ENCODE measurements around the gene MYOG.

Gene MYOG

DNA sequence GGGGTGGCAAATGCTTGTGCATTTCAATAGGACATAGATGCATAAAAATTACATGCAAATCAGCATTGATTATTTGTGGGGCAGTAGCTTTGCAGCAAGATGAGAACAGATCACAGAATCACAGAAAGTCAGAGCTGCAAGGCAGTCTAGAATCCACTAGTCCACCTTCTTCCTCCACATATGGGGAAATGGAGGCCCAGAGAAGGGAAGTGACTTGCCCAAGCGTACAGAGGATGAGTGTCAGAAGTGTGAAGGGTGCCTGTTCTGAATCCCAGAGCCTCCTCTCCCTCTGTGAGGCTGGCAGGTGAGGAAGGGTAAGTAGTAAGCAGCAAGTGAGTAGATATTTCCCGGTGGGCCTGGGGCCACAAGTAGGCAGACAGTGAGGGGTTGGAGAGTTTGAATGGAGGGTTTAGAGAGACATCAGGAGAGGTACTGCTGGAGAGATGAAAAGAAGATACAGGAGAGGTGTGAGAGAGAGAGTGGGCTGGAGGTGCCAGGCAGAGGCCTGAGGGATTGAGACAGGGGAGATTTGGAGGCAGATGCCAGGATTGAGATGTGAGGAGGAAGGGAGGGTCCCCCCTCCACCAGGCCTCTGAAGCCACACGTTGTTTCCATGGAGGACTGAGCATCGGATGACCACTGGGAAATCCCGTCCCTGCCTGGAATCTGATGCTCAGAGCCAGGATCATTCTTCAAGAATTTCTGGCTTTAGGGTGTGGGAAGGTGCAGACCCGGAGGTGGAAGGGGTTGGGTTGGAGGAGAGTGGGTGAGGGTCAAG, 4.8 kb upstream of the MYOG start:
- DNase-seq, result no peak

DNA sequence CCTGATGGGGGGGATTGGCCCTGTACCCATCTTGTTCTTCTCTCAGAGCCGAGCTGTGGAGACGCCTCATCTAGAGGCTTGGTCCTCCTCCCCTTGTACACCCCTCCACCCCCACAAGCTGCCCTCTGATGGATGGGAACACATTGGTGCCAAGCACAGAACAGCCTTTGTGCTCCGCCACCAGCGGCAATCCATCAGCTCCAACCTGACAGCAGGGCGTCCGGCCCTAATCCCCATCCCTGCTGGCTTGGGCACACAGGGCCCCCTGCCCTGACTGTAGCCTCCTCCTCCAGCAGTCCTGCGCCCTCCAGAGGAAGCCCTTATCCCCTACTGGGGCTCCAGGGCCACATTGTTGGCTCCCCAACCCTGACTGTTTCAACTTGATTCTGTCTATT, 3.8 kb upstream of the MYOG start:
- DNase-seq, result no peak

DNA sequence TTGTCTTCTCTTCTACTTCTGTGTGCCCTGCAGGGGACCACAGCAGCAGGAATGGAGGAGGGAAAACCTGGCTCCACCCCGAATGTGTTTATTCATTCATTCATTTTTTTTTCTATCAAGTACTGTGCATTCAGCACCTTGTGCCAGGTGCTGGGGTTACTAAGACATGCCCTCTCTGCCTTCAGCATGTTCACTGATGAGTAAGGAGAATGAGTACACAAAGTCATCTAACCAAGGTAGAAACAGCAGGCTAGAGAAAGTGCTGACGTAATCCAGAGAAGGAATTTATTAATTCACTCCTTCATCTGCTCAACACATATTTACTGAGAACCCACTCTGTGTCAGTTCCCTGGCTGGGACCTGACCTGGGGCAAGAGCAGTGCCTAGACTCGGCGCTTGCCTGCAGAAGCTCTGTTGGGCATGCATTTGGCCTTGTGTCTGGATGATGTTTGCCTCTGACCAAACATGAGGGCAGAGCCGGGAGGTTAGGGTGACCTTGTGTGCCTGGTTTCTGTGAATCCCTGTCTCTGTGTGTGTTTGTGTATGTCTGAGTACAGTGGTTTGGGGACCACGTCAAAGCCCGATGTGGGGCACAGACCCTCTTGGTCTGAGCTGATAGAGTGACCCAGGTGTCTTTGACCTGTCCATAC, 3.3 kb upstream of the MYOG start:
- DNase-seq, result no peak

DNA sequence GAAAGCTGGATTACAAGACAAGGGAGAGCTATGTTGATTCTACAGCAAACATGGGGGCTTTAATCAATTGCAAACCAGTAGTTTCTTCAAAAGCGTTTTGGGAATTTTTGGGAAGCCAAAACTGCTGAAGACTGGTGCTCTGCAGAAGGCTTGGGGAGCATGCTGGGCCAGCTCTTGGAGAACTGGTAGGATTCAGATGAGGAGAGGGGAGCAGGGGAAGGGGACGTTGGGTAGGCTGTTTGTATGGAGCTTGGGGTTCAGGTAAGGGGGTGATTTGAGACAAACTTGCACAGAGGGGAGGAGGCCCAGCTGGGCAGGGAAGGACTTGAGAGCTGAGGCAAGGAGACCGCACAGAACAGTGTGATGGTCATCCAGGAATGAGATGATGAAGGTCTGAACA, 2.6 kb upstream of the MYOG start:
- no peak for DNase-seq

DNA sequence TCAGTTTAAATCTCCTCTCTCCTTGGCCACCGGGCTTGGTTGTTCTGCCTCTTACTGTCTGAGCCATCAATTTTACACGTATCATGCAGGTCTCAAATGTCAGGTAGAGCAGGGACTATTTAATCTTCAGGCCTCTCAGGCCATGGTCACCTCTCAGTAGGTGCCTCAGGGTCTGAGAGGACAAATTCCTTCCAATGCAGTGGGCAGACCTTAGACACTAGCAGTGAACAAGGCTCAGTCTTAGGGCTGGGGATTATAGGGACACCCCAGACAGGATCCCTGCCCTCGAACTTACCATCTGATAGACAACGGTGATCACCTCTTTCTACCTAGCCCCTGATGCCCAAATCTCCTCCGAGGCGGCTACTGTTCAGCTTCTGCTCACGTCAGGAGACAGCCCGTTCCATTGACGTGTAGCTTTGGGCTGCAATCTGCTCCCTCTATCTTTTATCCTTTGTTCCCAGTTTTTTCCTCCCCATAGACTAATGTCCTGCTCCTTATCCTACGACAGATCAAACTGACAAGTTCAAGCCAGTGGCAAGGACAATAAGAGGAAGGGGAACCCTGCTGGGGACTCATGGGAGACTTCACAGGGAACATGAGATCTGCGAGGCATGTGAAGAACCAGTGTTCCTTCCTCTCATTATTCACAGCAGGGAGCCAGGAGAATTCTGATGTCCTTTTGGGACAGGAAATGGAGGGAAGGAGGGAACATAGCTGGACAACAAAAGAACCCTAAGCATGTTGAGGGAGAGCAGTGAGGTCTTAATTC, 1.4 kb upstream of the MYOG start:
- no peak for DNase-seq

DNA sequence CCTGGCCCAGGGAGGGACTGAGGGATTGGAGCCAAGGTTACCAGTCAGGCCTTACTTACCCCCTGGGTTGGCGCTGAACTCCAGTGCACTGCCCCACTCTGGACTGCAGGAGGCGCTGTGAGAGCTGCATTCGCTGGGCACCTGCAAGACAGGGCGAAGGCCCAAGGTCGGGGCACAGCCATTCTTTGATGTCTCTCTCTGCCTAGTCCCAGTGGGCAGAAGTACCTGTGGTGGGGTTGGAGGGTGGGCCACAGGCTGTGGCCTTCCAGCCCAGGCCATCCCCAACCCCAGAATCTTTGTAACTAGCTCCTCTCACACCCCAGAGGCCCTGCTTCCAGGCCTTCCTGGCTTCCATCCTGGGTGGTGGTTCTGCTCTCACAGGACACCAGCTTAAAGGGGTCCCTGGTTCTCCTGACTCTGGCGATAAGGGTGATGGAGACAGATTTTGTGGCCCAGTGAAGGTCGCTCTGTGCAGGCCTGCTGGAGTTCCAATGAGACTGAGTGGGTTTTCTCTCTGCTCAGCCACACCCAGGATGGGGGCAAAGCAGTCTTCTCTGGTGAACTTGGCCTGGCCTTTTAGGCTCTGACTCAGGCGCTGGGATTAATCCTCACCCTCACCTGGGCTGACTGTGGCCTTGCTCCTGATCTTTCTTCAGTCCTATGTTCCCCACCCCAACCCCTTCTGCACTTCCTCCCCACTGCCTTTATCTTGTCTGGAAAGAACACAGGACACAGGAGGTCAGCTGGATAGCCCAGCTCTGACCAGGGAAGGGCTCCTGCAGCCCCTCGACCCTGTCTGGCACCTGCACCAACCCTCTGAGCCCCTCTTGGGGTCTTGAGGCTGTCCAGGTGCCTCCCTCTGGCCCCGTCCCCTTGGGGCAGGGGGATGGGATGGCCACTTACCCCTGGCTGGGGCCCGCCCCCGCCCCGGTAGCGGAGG, 954 bp downstream of the MYOG start:
- DNase-seq, result no peak

DNA sequence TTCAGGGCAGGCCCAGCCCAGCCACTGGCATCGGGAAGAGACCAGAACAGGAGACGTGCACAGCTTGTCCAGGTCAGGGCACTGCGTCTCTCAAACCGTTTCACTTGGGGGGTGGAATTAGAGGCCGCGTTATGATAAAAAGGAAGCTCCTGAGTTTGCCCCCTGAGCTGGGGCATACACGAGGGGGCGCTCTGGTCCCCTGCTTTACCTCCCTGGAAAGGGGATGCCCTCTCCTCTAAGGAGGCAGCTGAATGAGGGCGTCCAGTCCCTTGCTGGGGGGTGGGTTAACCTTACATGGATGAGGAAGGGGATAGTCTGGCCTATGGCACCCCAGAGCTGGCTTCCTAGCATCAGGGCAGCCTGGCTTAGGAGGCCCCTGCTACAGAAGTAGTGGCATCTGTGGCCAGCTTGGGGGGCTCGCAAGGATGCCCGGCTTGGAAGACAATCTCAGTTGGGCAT, 2.3 kb downstream of the MYOG start:
- DNase-seq, result no peak

DNA sequence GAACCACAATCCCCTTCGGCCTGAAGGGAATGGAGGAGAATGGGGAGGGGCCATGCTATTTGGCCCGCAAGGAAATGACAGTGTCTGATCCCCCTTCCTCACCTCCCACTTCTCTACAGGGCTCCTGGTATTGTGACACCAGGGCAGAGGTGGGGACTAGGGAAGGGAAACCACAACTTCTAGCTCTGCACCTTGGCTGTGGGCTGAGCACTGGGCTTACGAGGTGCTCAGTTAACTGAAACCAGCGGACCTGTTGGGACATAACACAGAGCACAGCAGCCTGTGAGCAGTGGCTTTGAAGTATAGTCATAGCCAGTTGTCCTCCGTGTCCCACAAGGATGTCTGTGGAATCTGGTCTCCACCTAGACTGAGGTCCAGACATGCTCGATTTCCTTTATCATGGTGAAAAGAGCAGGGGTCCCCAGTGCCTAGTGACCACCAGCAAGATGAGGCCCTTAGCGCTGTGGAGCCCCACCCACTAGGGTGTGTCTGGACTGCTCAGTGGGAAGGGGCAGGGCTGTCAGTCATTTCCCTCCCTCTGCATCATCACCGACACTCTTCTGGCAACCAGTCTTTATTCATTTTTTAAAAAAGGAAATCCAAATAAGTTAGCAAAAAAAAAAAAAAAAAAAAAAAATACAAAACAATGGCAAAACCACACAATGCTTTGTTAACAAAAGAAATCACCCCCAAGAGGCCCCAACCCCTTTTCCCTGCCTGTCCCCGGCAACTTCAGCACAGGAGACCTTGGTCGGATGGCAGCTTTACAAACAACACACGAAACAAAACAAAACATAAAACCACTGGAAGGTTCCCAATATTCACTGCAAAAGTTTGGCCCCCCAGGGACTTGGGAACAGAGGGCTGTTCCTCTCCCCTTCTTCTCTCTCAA, 3.0 kb downstream of the MYOG start:
- DNase-seq, result no peak

DNA sequence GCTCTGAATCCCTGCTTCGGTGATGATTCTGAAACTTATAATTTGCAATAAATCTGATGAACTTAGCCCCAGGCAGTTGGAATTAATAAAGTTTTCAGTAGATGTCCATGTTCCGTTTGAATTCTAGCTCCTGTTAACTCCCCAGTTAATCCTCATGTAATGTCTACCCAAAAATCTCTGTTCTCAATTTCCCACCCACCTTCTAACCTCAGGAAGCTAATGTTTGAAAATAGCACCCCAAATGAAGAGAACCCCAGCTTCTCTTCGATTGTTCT, 3.6 kb downstream of the MYOG start:
- no peak for DNase-seq

DNA sequence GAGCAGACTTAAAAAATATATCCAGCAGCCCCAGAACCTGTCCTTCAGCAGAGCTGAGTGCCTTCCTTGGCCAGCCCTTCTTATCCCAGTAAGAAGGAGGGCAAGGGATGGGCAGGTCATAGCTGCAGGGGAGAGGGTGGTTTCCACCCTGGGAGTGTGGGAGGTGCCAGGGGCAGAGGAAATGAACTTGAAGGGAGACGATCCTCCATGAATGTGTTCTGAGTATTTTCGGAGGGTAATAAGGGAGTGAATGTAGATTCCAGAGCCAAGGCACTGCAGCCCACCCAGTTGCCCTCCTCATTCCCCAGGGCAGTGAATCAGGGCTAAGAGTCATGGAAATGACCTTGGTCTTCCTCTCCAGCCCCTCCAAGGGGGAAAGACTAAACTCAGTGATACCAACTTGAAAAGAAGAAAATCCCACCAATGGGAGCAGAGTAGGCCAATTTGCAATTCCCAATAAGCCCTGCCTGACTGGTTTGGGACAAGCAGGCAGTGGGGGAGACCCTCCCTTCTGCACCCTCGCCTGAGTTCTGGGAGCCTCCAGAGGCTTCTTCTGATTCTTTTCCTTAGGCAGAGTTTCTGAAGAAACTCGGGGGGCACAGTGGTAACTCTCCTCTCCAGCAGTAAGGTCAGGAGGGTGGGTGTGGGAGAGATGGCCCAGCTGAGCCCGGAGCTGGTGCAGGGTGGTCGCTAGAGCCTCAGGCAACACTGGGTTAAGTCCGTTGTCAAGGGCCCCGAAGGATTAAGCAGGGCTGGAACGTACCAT, 4.2 kb downstream of the MYOG start:
- no peak for DNase-seq

DNA sequence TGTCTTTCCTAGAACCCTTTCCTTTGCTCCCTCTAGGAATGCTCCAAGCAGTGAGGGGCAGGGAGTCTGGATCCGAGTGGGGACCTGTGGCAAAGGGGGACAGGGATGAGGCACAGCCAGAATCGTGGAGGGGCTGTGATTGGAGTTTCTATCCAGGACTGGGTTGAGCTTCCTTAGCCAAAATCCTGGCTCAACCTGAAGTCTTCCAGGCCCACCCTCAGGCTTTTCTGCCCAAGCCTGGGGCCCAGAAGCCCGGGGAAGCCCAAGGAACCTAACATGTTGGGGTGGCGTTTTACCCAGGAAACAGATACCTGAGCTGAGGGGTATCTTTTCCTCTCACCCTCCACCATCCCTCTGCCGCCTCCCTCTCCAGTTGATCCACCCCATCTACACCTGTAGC, 5.4 kb downstream of the MYOG start:
- DNase-seq, result no peak

DNA sequence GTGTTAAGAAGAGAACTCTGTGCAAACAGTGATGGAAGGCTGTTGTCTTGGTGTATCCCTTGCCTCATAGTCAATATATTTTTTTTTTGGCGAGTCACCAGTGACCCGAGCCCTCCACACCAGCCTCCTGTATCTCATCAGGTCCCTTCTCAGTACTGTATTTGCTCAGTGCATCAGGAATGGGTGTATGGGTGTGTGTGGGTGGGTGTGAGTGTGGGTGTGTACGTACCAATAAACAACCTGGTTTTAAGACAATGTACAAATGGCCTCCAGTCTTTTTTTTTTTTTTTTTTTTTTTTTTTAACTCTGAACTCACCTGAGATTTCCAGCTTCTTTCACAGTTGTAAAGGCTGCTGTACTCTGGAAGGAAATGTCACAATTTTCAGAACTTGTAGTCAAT, 7.3 kb downstream of the MYOG start:
- DNase-seq, result no peak

DNA sequence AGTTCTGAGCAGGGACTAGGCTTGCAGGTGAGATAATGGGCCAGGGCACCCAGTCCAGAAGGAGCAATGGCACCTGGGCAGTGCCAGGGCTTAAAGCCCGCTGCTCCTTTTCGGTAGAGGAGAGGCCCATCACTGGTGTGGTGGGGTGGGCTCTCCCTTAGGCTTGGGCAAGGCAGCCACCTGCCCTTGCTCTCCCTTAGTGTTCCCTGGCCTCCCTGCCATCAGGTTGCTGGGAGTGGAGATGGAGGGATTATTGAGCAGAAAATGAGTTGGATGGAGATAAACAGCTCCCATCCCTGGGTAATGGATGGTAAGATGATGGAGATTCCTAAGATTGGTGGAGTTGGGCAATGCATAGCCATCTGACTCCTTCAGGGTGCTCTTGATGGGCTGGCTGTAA, 7.9 kb downstream of the MYOG start:
- DNase-seq, result no peak

DNA sequence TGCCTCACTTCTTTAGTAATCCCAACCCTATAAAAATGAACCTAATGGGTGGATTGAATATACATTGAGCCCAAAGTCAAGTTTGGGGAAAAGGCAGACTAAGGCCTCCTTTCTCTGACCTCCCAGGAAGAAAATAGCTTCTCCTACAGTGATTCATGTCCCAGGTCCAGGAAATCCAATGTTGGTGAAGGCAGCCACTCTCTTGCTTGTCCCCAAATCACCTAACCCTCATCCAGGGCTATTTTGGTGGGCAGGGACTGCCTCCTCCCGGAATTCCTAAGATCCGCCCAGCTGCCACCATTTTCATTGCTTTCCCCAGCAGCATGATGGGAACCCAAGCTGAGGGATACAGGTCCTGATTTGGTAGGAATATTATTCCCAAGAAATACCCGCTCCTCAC, 8.4 kb downstream of the MYOG start:
- no peak for DNase-seq

DNA sequence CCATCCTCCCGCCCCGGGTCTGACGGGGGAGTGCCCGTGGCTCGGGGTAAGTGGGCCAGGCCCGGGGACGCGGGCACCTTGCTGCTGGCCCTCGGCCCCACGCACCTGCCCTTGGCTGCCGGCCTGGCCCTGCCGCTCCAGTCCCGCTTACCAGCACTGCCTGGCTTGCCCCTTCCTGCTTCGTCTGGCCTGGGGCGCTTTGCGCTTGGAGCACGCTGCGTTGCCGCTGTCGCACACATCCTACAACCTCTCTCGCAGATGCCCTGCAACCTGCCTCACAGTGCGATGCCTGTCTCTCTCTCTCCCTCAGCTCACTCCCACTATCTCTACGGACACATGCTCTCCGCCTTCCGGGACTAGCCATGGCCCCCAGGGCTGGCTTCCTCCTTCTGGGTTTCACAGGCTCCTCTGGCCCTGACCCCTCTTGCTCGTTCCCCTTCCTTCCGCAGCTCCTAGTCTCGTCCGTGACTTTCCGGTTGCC, 9.7 kb downstream of the MYOG start:
- no peak for DNase-seq

DNA sequence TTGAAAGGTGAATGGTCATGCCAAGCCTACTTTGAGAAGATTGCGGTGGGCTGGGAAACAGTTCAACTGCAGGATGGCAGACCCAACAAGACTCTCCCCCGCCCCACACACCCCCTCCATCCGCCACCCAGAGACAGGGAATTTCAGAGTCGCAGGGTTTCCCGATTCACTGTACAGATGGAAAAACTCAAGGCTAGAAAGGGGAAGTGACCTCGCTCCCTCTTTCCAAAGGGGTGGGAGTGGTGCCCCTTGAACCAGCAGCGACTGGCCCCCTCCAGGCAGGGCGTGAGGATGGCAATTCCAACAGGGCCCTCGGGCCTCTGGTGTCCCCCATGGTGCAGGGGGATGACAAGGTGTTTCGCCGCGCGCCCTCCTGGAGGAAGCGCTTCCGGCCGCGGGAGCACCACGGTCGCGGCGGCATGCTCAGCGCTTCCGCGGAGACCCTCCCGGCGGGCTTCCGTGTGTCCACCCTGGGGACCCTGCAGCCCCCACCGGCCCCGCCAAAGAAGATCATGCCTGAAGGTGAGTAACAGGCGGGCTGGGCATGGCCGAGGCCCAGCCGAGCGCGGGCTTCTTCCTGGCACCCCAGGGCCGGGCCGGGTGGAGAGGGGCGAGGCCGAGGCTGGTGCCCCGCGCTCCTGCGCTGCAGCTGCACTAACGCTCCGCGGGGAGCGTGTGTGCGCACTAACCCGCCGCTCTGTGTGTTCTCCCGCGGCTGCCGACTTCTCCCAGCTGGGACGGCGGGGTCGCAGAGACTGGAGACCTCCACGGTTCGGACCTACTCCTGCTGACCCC, 10.4 kb downstream of the MYOG start:
- no peak for DNase-seq

DNA sequence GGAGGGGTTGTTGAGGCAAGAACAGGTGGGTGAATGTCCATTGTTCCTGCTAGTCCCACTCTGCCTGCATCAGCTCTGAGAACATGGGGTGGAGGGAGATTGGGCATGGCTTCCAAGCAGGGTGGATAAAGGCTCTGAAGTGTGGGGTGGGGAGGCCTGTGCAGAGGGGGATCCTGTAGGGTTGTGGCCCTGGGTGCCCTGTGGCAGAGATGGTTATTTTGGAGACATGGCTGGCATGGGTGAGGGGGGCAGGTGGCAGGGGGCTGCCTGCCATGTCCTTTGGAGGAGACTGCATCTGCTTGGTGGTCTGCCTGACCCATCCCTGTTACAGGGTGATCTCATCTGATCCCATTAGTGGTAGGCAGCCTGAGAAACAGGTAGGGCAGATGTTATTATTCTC, 11.2 kb downstream of the MYOG start:
- DNase-seq, result no peak

DNA sequence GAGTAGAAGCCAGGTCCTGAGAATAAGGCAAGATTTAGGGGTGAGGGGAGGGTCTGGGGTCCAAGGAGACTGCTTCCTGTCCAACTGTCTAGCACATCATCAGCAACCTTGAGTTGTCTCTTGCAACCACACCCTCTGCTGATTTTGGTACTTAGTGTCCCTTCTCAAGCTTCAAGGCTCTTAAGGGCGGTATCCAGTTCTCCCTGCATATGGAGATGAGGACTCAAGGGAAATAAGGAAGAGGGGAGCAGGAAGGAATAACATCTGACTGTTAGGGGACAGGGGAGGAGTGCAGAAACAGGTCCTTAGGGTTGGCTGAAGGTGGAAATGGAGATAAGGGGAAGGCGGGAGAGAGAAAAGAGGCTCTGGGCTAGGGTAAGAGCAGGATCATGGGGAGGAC, 12.3 kb downstream of the MYOG start:
- DNase-seq, result no peak

DNA sequence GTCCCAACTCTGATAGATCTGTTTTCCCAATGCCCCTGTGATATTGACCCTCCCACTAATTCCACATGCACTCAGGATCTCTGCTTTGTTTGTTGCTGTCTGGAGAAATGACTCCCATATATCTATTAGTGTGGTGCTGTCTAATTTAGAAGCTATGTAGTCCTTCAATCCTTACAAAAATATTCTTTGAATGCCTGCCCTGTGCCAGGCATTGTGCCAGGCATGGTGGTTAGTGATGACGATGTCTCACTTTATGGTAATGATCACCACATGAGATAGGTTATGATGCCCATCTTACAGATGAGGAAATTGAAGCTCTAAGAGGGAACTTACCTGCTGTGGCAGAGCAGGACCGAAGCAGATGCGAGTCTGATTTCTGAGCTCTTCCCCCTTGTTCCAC, 12.9 kb downstream of the MYOG start:
- no peak for DNase-seq

DNA sequence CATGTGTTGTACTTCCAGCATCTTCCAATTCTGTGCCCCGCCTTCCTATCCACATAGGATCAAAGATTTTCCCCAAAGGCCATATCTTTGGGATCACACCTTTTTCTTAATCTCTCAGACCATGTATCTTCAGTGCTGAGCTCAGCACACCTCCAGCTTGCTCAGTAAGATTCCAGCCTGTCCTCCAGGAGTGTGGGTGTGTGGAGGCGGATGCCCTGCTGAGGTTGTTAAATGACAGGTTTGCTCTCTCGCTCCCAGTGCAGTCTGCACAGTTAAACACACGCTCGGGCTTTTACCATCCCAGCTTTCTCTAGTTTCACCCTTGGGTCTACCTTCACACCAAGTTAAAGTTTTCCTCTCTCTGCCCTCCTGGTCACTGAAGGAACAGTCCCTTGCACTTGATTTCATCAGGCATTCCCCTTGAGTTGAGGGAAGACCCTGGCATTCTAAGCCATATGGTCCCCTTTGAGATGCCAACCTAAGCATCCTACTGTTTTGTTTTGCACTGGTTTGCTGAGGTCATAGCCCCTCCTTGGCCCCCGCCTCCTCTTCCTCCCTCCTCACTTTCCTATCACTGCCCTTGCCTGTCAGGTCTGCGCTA, 13.7 kb downstream of the MYOG start:
- DNase-seq, result peak; percentile 21

Data from fibroblast of upper back skin (primary cell).